KOPT-K1 (cell line): ENCODE results near the gene CD300A.
A peak's percentile ranks its signal among the peaks of the same experiment; 100 is the strongest.

Experiments
- H3K27ac ChIP-seq: fragments of 200-600 bp; sonication (generic); 2 replicates; pipeline ENCODE4 v1.5.1; 2016; ENCODE audit warnings: antibody characterized with exemption, mild to moderate bottlenecking, low read depth, low read length; ENCODE audit not compliant: poor library complexity, severe bottlenecking
- H3K36me3 ChIP-seq: fragments of 200-600 bp; sonication (generic); 2 replicates; pipeline ENCODE4 v1.5.1; 2017; ENCODE audit warnings: antibody characterized with exemption, mild to moderate bottlenecking, low read length, moderate library complexity; ENCODE audit not compliant: insufficient read depth
- H3K9me3 ChIP-seq: fragments of 200-600 bp; sonication (generic); 2 replicates; pipeline ENCODE4 v1.5.1; 2017; ENCODE audit warnings: antibody characterized with exemption, low read length, mild to moderate bottlenecking; ENCODE audit not compliant: insufficient read depth, poor library complexity, severe bottlenecking

CD300A gene

DNA sequence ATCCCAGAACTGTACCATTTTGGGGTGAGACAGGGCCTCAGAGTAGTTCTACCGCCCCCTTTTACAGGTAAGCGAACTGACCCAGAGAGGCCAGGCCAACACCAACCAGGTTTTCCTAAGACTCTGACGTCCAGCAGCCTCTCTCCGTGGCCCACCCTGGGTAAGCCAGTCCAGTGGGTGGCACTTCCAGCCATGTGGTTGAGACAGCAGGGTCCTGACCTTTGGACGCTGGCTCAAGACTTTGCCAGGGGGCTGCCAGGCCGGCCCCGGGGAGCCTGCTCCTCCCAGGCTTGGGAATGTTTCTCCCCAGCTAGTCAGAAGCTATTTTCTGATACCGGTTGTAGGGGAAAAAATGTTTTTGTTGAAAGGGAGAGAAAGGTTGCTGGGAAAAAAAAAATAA, 17.7 kb upstream of the CD300A start:
- Histone ChIP-seq H3K27ac (no peak overlapping the region), H3K9me3 (no peaks in the 10 kb centered on the region), H3K36me3 (no peaks in the 10 kb centered on the region)

DNA sequence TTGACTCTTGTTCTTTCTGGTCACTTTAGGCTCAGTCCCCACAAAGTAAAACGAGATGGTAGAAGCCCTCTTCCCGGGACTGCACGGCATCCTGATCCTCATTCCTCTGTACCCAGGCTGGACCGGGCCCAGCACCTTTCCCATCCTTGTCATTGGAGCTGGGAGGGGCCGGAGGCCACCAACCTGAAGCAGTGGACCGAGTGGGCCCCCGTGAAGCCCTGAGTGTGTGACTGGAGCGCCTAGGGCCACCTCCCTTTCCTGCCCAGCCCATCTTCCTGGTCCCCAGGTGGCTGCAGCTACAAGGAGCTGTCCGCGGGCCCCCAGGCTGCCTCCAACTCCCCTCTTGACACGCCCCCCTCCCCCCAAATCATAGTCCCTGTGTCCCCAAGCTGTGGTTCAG, 17.1 kb upstream of the CD300A start:
- Histone ChIP-seq H3K27ac (no peak overlapping the region), H3K9me3 (no peaks in the 10 kb centered on the region), H3K36me3 (no peaks in the 10 kb centered on the region)

DNA sequence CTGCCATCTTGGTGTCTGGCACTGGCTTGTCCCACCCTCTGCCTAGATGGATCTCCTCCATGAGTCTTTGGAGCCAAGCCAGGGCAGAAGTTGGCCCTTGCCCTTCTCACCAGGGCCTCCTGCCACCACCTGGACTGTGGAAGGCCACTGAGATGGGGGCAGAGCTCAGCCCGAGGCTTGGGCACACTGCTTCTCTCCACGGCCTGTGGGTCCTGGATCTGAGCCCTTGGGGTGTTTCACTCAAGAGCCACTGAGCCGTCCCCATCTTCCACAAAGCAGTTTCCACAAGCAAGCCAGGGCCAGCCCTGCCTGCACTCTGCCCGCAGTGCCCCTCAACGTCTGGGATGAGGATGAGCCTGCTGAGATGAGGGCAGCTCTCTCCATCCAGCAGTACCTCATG, 16.7 kb upstream of the CD300A start:
- Histone ChIP-seq H3K36me3 (no peaks in the 10 kb centered on the region), H3K9me3 (no peaks in the 10 kb centered on the region), H3K27ac (no peak overlapping the region)

DNA sequence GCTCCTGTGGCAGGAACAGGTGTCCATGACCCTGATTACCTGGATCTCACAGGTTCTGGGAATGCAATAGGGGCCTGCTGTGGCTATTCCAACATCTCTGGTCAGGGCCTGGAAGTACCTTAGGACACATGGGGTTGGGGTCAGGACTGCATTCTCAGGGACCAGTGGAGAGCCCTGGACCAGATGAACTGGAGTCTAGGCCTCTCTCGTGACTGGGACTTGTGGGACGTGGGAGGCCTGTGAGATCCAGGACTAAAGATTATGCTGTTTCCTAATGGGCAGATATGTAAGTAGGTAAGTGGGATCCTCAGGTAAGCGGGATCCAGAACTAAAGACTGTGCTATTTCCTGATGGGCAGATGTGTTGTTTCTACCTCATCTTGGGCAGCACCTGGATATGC, 16.2 kb upstream of the CD300A start:
- Histone ChIP-seq H3K27ac (no peak overlapping the region), H3K9me3 (no peaks in the 10 kb centered on the region), H3K36me3 (no peaks in the 10 kb centered on the region)

DNA sequence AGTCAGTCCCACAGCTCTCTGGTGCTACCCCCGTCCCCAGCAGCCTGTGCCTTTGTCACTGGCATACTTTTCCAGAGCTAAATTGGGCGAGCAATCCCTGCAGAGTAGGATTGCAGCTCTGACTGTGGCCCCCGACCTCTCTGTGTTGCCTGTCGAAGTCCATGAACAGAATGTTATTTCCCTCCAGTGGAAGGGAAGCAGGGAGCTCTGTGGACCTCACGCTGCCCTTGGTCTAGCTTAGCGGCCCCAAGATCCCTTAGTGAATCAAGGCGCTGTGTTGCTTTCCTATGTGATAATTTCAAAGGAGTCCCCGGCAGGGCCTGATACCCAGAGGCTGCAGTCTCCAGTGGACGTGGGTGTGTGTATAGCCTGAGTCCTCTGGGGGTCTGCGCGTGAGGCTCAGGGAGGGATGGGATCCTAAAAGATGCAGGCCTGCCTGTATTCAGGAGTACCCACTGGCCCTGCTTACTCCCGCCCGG, 15.5 kb upstream of the CD300A start:
- Histone ChIP-seq H3K36me3 (no peaks in the 10 kb centered on the region), H3K27ac (no peak overlapping the region), H3K9me3 (no peaks in the 10 kb centered on the region)

DNA sequence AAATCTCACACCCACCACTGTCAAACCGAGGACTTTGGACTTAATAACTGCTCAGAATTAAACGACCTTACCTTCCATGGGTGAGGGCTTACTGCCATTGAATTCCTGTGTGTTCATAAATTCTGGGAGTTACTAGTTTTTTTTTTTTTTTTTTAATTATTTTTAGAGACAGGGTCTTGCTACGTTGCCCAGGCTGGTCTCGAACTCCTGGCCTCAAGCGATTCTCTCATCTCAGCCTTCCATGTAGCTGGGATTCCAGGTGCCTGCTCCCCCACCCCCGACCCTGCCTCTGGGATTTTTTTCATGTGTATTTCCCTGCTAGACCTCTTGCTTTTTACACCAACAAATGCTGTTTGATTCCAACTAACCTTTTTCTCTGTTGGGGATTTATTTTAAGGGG, 14.9 kb upstream of the CD300A start:
- no peaks in the 10 kb centered on the region for H3K36me3 ChIP-seq
- H3K9me3 ChIP-seq: no peaks in the 10 kb centered on the region
- H3K27ac ChIP-seq: no peak overlapping the region

DNA sequence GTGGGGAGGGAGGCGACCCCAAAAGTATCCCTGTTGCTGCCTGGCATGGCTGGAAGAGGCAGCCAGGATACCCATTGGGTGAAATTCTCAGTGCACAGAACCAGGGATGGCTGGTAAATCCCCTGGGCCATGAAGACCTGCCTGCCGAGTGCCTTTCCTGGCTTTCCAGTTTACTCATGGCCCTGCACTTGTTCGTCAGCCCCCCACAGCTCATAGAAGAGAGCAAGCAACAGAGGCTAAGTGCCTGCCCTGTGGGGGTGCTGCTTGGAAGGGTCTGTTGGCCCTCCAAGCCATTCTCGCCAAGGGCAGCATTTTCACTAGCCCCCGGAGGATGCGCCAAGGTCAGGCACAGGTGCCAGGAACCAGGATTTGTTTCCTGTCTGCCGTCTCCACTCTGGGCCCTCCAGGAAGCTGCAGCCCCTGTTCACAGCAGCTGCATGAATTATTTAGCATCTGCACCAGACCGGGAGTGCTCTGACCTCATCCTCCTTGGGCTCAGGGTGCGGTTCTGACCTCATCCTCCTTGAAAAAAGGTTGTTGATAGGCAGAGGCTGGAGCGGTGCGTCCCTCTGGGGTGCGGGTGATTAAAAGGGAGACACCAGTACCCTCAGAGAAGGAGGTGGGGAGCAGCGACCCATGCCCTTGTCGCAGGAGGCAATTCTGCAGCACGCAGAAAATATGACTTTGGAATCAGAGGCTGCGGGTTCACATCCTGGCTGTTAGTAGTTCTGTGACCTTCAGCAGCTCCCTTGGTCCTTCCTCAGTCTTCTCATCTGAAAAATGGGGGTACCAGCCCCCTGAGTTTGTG, 14.2 kb upstream of the CD300A start:
- Histone ChIP-seq H3K36me3 (no peaks in the 10 kb centered on the region), H3K27ac (no peak overlapping the region), H3K9me3 (no peaks in the 10 kb centered on the region)

DNA sequence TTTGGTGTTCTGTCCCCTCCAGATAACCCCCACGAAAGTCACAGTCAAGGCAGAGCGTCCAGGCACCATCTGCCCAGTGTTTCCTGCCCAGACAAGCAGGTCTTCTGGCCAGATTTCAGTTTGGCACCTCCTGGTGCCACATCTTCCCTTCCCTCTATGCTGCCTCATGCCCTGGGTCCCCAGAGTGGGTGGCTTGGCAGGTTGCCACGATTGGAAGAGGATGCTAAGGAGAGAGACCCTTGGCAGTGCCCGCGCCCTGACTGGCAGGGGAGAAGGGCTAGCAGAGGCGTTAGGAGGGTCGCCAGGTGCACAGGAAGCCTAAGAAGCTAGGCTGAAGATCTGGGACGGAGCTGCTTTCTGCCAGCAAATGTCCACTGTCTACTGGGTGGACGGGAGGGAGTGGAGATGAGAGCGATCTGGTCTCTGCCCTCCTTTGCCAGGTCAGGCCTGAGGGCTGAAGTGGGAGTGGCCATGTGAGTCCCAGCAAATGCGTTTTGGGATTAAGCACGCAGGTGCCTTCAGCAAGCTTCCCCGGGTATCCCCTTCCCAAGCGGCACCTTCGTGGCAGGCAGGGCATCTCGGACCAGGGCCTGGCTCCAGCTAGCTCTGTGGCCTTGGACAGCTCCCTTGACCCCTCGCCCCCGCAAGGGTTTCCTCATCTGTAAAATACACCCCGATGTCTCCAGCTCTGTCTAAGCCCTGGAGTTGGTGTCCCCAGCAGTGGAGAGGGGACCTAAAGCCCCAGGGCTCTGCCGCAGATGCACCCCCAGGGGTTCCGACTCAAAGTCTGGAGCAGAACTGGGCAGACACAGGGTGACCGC, 13.4 kb upstream of the CD300A start:
- Histone ChIP-seq H3K27ac (no peak overlapping the region), H3K36me3 (no peaks in the 10 kb centered on the region)

DNA sequence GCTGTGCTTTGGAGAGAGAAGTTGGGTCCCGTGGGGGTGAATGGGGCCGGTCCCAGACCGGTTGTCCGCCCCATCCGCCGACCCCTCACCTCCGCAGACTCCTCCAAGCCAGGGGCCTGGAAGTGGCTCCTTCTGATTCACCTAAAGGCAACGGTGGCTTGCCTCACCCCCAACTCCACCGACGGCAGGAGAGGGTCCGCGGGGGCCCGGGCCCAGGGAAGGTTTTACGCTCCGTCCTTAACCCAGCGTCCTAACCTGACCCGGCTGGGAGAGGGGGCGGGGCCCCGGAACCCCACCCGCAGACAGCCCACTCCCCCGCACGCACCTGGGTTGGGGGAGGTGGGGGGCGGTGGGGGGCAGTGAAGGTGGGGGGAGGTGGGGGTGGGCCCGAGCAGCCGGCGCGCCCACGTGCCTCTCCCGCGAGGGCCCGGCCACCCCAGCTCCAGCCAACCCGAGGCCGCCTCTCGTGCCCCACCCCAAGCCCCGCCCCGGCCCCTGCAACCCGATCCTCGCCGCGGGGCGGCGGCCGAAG, 12.7 kb upstream of the CD300A start:
- H3K27ac ChIP-seq: no peak overlapping the region
- H3K36me3 ChIP-seq: no peaks in the 10 kb centered on the region
- H3K9me3 ChIP-seq: no peaks in the 10 kb centered on the region

More for the DNA sequence above, 13.4 kb upstream of the CD300A start:
- H3K9me3 ChIP-seq: no peaks in the 10 kb centered on the region

DNA sequence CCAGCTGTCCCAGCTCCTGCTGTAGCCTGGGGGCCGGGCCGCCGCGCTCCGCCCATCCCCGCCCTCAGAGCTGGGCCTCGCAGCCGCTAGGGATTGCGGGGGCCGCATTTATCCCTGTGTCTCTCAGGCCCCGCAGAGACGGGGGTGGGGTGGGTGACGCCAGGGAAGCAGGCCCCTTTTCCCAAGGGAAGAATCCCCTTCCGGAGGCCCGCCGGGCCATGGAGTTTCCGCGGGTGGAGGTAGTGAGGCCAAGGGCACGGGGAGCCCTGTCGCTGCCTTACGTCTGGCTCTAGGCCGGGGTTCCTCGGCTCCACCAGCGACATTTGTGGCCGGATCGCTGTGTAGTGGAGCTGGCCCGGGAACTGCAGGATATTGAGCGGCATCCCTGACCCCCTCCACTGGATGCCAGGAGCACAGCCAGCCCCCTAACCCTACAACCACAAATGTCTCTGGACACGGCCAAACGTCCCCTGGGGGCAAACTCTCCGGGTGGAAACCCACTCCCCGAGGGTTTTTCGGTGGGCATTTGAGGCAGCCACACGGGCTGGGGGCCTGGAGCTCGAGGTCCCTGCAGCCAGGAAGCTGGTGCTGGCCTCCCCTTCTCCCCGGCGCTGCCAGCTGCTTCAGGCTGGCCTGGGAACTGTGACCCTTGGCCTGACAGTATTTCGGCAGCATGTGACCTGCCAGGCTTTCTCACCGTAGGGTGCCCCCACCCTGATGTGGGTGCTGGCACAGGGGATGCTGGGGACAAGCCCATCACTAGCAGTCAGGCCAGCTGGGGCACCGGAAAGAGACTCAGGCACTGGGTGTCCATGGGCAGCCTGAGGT, 12.0 kb upstream of the CD300A start:
- no peaks in the 10 kb centered on the region for H3K9me3 ChIP-seq
- H3K36me3 ChIP-seq: no peaks in the 10 kb centered on the region
- peak overlapping the region; percentile 34 for H3K27ac ChIP-seq

DNA sequence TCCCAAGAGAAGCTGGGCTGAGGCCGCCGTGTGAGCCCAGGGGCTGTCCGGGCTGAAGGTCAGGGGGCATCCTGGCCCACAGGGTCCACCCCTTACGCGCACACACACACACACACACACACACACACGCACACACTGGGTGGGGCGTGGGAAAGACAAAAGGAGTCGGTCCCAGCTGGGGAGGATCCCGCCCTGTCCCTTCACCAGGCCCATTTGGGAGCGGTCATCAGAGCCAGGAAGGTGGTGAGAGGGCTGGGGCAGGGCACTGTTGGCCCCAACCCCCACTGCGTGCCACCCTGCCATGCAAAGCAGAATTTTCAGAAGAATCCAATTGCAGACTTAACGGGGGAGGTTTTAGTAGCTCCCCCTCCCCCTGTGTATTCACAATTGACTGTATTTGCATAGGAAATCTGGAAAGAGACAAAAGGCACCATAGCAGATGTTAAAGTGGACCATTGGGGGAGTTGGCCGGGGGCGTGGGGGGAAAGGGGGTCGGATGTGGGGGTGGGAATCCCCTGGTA, 11.3 kb upstream of the CD300A start:
- peak overlapping the region; percentile 34 for H3K27ac ChIP-seq
- H3K36me3 ChIP-seq: no peaks in the 10 kb centered on the region

DNA sequence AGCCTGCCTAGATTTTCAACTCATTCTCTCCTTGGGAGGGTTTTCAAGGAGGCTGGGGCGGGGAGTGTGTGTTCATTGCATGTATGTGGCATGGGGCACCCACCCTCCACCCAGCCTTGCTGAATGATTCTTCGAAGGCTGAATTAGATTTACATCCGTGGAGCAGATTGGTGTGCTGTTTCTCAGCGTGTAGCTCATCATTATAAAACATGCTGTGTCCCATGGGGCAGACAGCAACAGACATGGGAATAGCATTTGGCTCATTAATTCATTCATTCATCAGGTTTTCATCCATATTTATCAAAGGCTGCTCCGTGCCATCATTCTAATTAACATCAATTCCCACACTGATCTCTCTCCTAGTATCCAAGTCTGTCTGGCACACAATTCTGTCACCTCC, 10.6 kb upstream of the CD300A start:
- no peaks in the 10 kb centered on the region for H3K36me3 ChIP-seq
- H3K9me3 ChIP-seq: no peaks in the 10 kb centered on the region
- no peak overlapping the region for H3K27ac ChIP-seq

More for the DNA sequence above, 11.3 kb upstream of the CD300A start:
- no peaks in the 10 kb centered on the region for H3K9me3 ChIP-seq

DNA sequence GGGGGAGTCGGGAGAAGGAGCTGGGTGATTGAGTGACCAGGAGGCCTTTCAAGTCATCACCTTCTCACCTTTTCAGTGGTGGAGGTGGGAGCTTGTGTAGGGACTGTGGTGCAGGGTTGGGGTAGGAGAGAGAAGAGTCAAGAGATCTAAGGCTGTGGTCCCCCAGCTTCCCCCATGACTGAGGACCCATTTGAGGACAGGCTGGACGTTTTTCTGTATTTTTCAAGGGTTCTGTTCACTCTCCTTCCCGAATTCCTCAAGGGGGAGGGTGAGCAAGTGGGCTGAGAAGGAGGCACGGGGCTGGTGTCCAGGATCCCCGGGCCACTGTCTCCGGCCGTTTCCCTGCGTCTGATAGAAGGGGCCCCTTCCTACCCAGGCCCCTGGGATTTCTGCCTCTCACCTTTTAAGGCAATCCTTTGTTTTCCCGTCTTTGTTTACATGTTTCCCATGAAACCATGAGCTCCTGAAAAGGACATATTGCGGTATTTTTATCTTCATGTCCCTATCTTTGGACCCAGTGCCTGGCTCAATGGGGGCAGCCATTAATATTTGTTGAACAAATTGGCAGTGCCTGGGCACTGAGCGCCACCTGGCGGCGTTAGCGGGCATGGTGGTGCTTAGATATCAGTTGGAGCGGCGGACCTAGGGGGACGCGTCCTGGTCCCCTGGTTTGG, 9.2 kb upstream of the CD300A start:
- peak overlapping the region; percentile 3 for H3K27ac ChIP-seq
- no peaks in the 10 kb centered on the region for H3K36me3 ChIP-seq
- no peaks in the 10 kb centered on the region for H3K9me3 ChIP-seq

DNA sequence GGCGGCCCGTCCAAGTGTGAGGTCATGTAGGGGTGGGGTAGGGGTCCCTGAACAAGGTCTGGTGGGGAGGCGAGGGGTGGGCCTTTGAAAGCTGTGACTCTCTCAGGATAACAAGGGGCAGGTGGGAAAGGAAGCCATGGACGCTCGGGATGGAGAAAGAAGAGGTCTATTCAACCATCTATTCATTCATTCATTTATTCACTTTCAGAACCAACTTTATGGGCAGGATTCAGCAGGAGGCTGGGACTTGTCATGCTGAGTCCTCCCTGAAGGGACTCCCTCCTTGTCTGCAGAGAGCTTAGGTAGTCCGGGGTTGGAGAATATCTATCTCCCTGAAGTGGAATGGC, 8.6 kb upstream of the CD300A start:
- no peaks in the 10 kb centered on the region for H3K9me3 ChIP-seq
- H3K27ac ChIP-seq: no peak overlapping the region
- no peaks in the 10 kb centered on the region for H3K36me3 ChIP-seq
